H9 (cell line): ENCODE measurements around the gene C9orf43. TPM values are rescaled to one million over a fixed set of nuclear protein-coding genes. Genes with fewer than 3 reads are reported as not detected.

Source experiments
- DNase-seq: peaks from one replicate; pipeline ENCODE4 v3.0.0-alpha.2; 2017
- H2AFZ ChIP-seq: one replicate; pipeline ENCODE4 v1.6.1; 2013; ENCODE audit warnings: mild to moderate bottlenecking, low read length, control low read depth, moderate library complexity
- H2AK5ac ChIP-seq: 2 replicates; pipeline ENCODE4 v1.6.1; 2013; ENCODE audit warnings: low read length, control low read depth, mixed read lengths; ENCODE audit not compliant: insufficient read length
- H2BK120ac ChIP-seq: one replicate; pipeline ENCODE4 v1.6.1; 2013; ENCODE audit warnings: low read depth, mild to moderate bottlenecking, low read length, control low read depth, inconsistent platforms; ENCODE audit not compliant: poor library complexity, severe bottlenecking
- H2BK12ac ChIP-seq: 2 replicates; pipeline ENCODE4 v1.6.1; 2013; ENCODE audit warnings: low read length, control low read depth, mixed read lengths, low read depth; ENCODE audit not compliant: insufficient read length
- H2BK15ac ChIP-seq: 2 replicates; pipeline ENCODE4 v1.6.1; 2013; ENCODE audit warnings: low read depth, low read length, control low read depth
- H2BK20ac ChIP-seq: one replicate; pipeline ENCODE4 v1.6.1; 2013; ENCODE audit warnings: low read depth, mild to moderate bottlenecking, low read length, control low read depth, inconsistent platforms; ENCODE audit not compliant: poor library complexity, severe bottlenecking
- H2BK5ac ChIP-seq: 2 replicates; pipeline ENCODE4 v1.6.1; 2013; ENCODE audit warnings: low read length, control low read depth, mixed read lengths; ENCODE audit not compliant: insufficient read length
- H3K14ac ChIP-seq: 2 replicates; pipeline ENCODE4 v1.6.1; 2013; ENCODE audit warnings: low read length, control low read depth; ENCODE audit not compliant: insufficient read depth
- H3K18ac ChIP-seq: 2 replicates; pipeline ENCODE4 v1.6.1; 2013; ENCODE audit warnings: low read depth, mild to moderate bottlenecking, mixed read lengths, low read length, control low read depth; ENCODE audit not compliant: insufficient read length
- H3K23ac ChIP-seq: 2 replicates; pipeline ENCODE4 v1.6.1; 2013; ENCODE audit warnings: low read length, control low read depth, mixed read lengths, low read depth; ENCODE audit not compliant: insufficient read length
- H3K23me2 ChIP-seq: 2 replicates; pipeline ENCODE4 v1.6.1; 2013; ENCODE audit warnings: low read depth, mild to moderate bottlenecking, mixed read lengths, low read length, control low read depth; ENCODE audit not compliant: insufficient read length, poor library complexity, severe bottlenecking
- H3K27ac ChIP-seq: 2 replicates; pipeline ENCODE4 v1.5.1; 2013; ENCODE audit warnings: low read length, control low read depth, mixed read lengths, low read depth; ENCODE audit not compliant: insufficient read length
- H3K27me3 ChIP-seq: 2 replicates; pipeline ENCODE4 v1.6.1; 2013; ENCODE audit warnings: low read length, control low read depth, inconsistent platforms; ENCODE audit not compliant: insufficient read depth
- H3K4ac ChIP-seq: 2 replicates; pipeline ENCODE4 v1.6.1; 2013; ENCODE audit warnings: low read depth, mild to moderate bottlenecking, control low read depth, inconsistent platforms, low read length, moderate library complexity
- H3K4me1 ChIP-seq: 2 replicates; pipeline ENCODE4 v1.6.1; 2013; ENCODE audit warnings: low read length, control low read depth, inconsistent platforms; ENCODE audit not compliant: insufficient read depth
- H3K4me2 ChIP-seq: 2 replicates; pipeline ENCODE4 v1.6.1; 2013; ENCODE audit warnings: low read length, control low read depth, mixed read lengths; ENCODE audit not compliant: insufficient read length, insufficient read depth
- H3K56ac ChIP-seq: 2 replicates; pipeline ENCODE4 v1.6.1; 2013; ENCODE audit warnings: low read depth, mild to moderate bottlenecking, mixed read lengths, low read length, control low read depth; ENCODE audit not compliant: insufficient read length
- H3K79me1 ChIP-seq: 2 replicates; pipeline ENCODE4 v1.6.1; 2013; ENCODE audit warnings: low read depth, mild to moderate bottlenecking, moderate library complexity, low read length, control low read depth, inconsistent platforms; ENCODE audit not compliant: insufficient read depth, poor library complexity, severe bottlenecking
- H3K79me2 ChIP-seq: 2 replicates; pipeline ENCODE4 v1.6.1; 2013; ENCODE audit warnings: low read length, control low read depth, inconsistent platforms; ENCODE audit not compliant: insufficient read depth
- H3K9ac ChIP-seq: 2 replicates; pipeline ENCODE4 v1.6.1; 2013; ENCODE audit warnings: low read length, control low read depth, mixed read lengths; ENCODE audit not compliant: insufficient read length; ENCODE audit errors: extremely low read depth
- H3K9me3 ChIP-seq: one replicate; pipeline ENCODE4 v1.6.1; 2013; ENCODE audit warnings: low read depth, low read length, inconsistent platforms; ENCODE audit not compliant: control insufficient read depth
- H3T11ph ChIP-seq: one replicate; pipeline ENCODE4 v1.6.1; 2013; ENCODE audit warnings: mild to moderate bottlenecking, low read length, control low read depth, inconsistent platforms
- H4K20me1 ChIP-seq: one replicate; pipeline ENCODE4 v1.6.1; 2013; ENCODE audit not compliant: control insufficient read depth, insufficient read length, insufficient read depth
- H4K5ac ChIP-seq: 2 replicates; pipeline ENCODE4 v1.6.1; 2013; ENCODE audit warnings: low read depth, mild to moderate bottlenecking, mixed read lengths, low read length, control low read depth; ENCODE audit not compliant: insufficient read length
- H4K8ac ChIP-seq: replicated peaks from 2 replicates; pipeline ENCODE4 v1.6.1; 2013; ENCODE audit warnings: low read length, control low read depth, mixed read lengths, low read depth; ENCODE audit not compliant: insufficient read length
- H4K91ac ChIP-seq: 2 replicates; pipeline ENCODE4 v1.6.1; 2013; ENCODE audit warnings: low read depth, mild to moderate bottlenecking, moderate library complexity, mixed read lengths, low read length, control low read depth; ENCODE audit not compliant: insufficient read length
- H3K27ac Mint-ChIP-seq, 3 experiments: 2 replicates in 2 of 3; 3 replicates in 1 of 3; pipeline ENCODE4 v1.8.0; 2020 to 2021; ENCODE audit warnings: mixed read lengths in 3 of 3, mild to moderate bottlenecking in 1 of 3, moderate library complexity in 1 of 3
- H3K27me3 Mint-ChIP-seq: 2 replicates; pipeline ENCODE4 v1.8.0; 2021; ENCODE audit warnings: low read depth, mild to moderate bottlenecking, moderate library complexity, mixed read lengths
- H3K36me3 Mint-ChIP-seq, 3 experiments: 2 replicates in 2 of 3; 3 replicates in 1 of 3; pipeline ENCODE4 v1.8.0; 2020 to 2021; ENCODE audit warnings: low read depth in 3 of 3, mixed read lengths in 3 of 3; ENCODE audit not compliant: insufficient read depth in 1 of 3
- H3K4me1 Mint-ChIP-seq, 2 experiments: 2 replicates each; pipeline ENCODE4 v1.8.0; 2020; ENCODE audit warnings: mixed read lengths in 2 of 2
- H3K4me3 Mint-ChIP-seq, 2 experiments: 2 replicates in 1 of 2; 3 replicates in 1 of 2; pipeline ENCODE4 v1.8.0; 2020 to 2021; ENCODE audit warnings: mild to moderate bottlenecking in 2 of 2, mixed read lengths in 2 of 2, moderate library complexity in 1 of 2
- H3K9me3 Mint-ChIP-seq, 2 experiments: 2 replicates in 1 of 2; 3 replicates in 1 of 2; pipeline ENCODE4 v1.8.0; 2020; ENCODE audit warnings: mild to moderate bottlenecking in 2 of 2, mixed read lengths in 2 of 2, moderate library complexity in 1 of 2
- CTCF ChIP-seq: fragments of 200-600 bp; sonication (generic); conservative IDR thresholded peaks from 3 replicates; pipeline ENCODE4 v1.8.0; 2021; ENCODE audit warnings: antibody characterized with exemption, mild to moderate bottlenecking
- WGBS: extraction: QIAGEN DNeasy Blood & Tissue Kit; methylation state at CpG from one replicate; pipeline ENCODE4 v1.1.7; 2013; ENCODE audit warnings: missing lambda C conversion rate, low lambda C conversion rate, mixed read lengths; ENCODE audit not compliant: insufficient read length; ENCODE audit errors: extremely low coverage; 5-methylcytosine and 5-hydroxymethylcytosine counted together
- total RNA-seq: library from RNA; stranded (reverse); gene quantifications from 2 replicates; pipeline ENCODE4 v1.2.1, GENCODE V29; 2021

The C9orf43 gene
- total RNA-seq, 1 experiment from 2014 or later = 0.57 TPM

- Histone ChIP-seq H3K23me2 (no peaks in the 10 kb centered on the region), H3K27ac (no peak overlapping the region), H2BK5ac (no peak overlapping the region), H2BK120ac (no peak overlapping the region), H2BK12ac (no peak overlapping the region), H3K4ac (no peak overlapping the region), H3K9me3 (no peaks in the 10 kb centered on the region), H3K27me3 (no peaks in the 10 kb centered on the region), H3K14ac (no peak overlapping the region), H3K18ac (no peak overlapping the region), H3K23ac (no peak overlapping the region), H2BK15ac (no peak overlapping the region), H4K20me1 (no peaks in the 10 kb centered on the region), H2BK20ac (no peak overlapping the region), H2AK5ac (no peak overlapping the region), H3K4me2 (no peak overlapping the region), H3K79me1 (no peaks in the 10 kb centered on the region), H4K8ac (no peak overlapping the region), H4K5ac (no peak overlapping the region), H4K91ac (no peak overlapping the region), H2AFZ (no peak overlapping the region), H3K56ac (no peak overlapping the region), H3K9ac (no peak overlapping the region), H3K4me1 (peaks cover 7% of the 10 kb centered on the region), H3T11ph (no peak overlapping the region), H3K79me2 (no peaks in the 10 kb centered on the region)
- no peak for DNase-seq
- WGBS = no CpG with 5 or more reads among the region's 8 CpGs
- no peak overlapping the region for H3K4me3 Mint-ChIP-seq
- peaks cover 2 to 10% (median 3%) of the 10 kb centered on the region in 3 experiments; a peak in 5 of 7 replicates for H3K36me3 Mint-ChIP-seq
- no peak for TF ChIP-seq CTCF
- H3K27ac Mint-ChIP-seq = no peak overlapping the region
- H3K27me3 Mint-ChIP-seq = no peaks in the 10 kb centered on the region
- H3K9me3 Mint-ChIP-seq = peaks cover 2 to 8% of the 10 kb centered on the region in 2 experiments; a peak in 2 of 5 replicates
- H3K4me1 Mint-ChIP-seq = peaks cover 21 to 37% of the 10 kb centered on the region in 2 experiments
Measured at GRCh38 chr9:113474360-113475028, 63.9 kb downstream of the C9orf43 start.
